ENCODE measurements around the gene TEX50.
"Not testable (repeated sequence)": the region's sequence is repeated elsewhere in the genome, so short reads cannot be mapped to it uniquely, and the experiment has no call there.

TEX50 gene

GRCh38 chr1:173635116-173635515 lies at the start of gene TEX50:
TEX50 (plus strand) TSS chr1:173635338; CDS start chr1:173635522, 184 bp downstream.
- no peak for DNase-seq (ENCODE audit: low spot score)

- no peak for DNase-seq (ENCODE audit: low spot score)
Measured at GRCh38 chr1:173590557-173590956, 44.6 kb upstream of the TEX50 start.

GRCh38 chr1:173591138-173591537 lies 44.0 kb upstream of the TEX50 start:
- not testable (repeated sequence) for DNase-seq (ENCODE audit: low spot score)

GRCh38 chr1:173596097-173596825 lies 38.9 kb upstream of the TEX50 start:
- DNase-seq (ENCODE audit: low spot score): no peak

GRCh38 chr1:173601588-173601987 lies 33.5 kb upstream of the TEX50 start:
- no peak for DNase-seq (ENCODE audit: low spot score)

- peak; percentile 7 for DNase-seq (ENCODE audit: low spot score)
Measured at GRCh38 chr1:173603056-173603591, 32.0 kb upstream of the TEX50 start, which contains the start of gene SLC9C2. SLC9C2 (minus strand) TSS chr1:173603072; CDS start chr1:173601776, 1,296 bp downstream.

GRCh38 chr1:173608503-173609216 lies 26.5 kb upstream of the TEX50 start:
- no peak for DNase-seq (ENCODE audit: low spot score)

- not testable (repeated sequence) for DNase-seq (ENCODE audit: low spot score)
Measured at GRCh38 chr1:173613086-173613485, 22.1 kb upstream of the TEX50 start.

- DNase-seq (ENCODE audit: low spot score): no peak
Measured at GRCh38 chr1:173616859-173617258, 18.3 kb upstream of the TEX50 start.

- DNase-seq (ENCODE audit: low spot score): no peak
Measured at GRCh38 chr1:173627269-173627668, 7.9 kb upstream of the TEX50 start.

- no peak for DNase-seq (ENCODE audit: low spot score)
Measured at GRCh38 chr1:173628888-173629287, 6.2 kb upstream of the TEX50 start.

- DNase-seq (ENCODE audit: low spot score): not testable (repeated sequence)
Measured at GRCh38 chr1:173637236-173638042, 2.3 kb downstream of the TEX50 start.

- no peak for DNase-seq (ENCODE audit: low spot score)
Measured at GRCh38 chr1:173638043-173639021, 3.2 kb downstream of the TEX50 start.

GRCh38 chr1:173639102-173639501 lies 4.0 kb downstream of the TEX50 start:
- DNase-seq (ENCODE audit: low spot score): no peak

GRCh38 chr1:173642450-173643139 lies 7.5 kb downstream of the TEX50 start:
- not testable (repeated sequence) for DNase-seq (ENCODE audit: low spot score)

GRCh38 chr1:173646656-173647055 lies 11.5 kb downstream of the TEX50 start:
- DNase-seq (ENCODE audit: low spot score): no peak

- DNase-seq (ENCODE audit: low spot score): no peak
Measured at GRCh38 chr1:173648880-173649605, 13.9 kb downstream of the TEX50 start.

- no peak for DNase-seq (ENCODE audit: low spot score)
Measured at GRCh38 chr1:173660306-173660705, 25.2 kb downstream of the TEX50 start.

GRCh38 chr1:173661271-173661670 lies 26.1 kb downstream of the TEX50 start:
- no peak for DNase-seq (ENCODE audit: low spot score)

- DNase-seq (ENCODE audit: low spot score): no peak
Measured at GRCh38 chr1:173661763-173662162, 26.6 kb downstream of the TEX50 start.

All from iPS-NIHi11 (cell line).